Transverse colon (tissue), 4 donors: ENCODE measurements around the gene TNRC6C. TPM values are rescaled to one million over a fixed set of nuclear protein-coding genes. Genes with fewer than 3 reads are reported as not detected.

Source experiments
- DNase-seq: peaks from one replicate; pipeline ENCODE4 v3.0.0-alpha.2; 2019
- H3K27ac ChIP-seq, 4 donors: fragments of 200-600 bp; sonication (generic); 2 replicates each; pipeline ENCODE4 v1.5.1; 2016 to 2018; ENCODE audit warnings: inconsistent platforms in 4 of 4
- H3K27me3 ChIP-seq: fragments of 200-600 bp; sonication (generic); 2 replicates; pipeline ENCODE4 v1.5.1; 2017; ENCODE audit warnings: inconsistent platforms
- H3K36me3 ChIP-seq, 4 donors: fragments of 200-600 bp; sonication (generic); 2 replicates each; pipeline ENCODE4 v1.5.1; 2017 to 2019; ENCODE audit warnings: inconsistent platforms in 4 of 4
- H3K4me1 ChIP-seq, 4 donors: fragments of 200-600 bp; sonication (generic); 2 replicates each; pipeline ENCODE4 v1.5.1; 2017 to 2020; ENCODE audit warnings: inconsistent platforms in 4 of 4
- H3K4me3 ChIP-seq, 4 donors: fragments of 200-600 bp; sonication (generic); 1 replicate in 1 of 4; 2 replicates in 3 of 4; pipeline versions ENCODE4 v1.5.1 to v1.6.1; 2017 to 2019; ENCODE audit warnings: inconsistent platforms in 4 of 4
- H3K9me3 ChIP-seq, 2 donors: fragments of 200-600 bp; sonication (generic); 2 replicates each; pipeline ENCODE4 v1.5.1; 2017 to 2019; ENCODE audit warnings: inconsistent platforms in 2 of 2
- CTCF ChIP-seq, 5 experiments: fragments of 200-600 bp in 3 of 5; fragments of 450-650 bp in 2 of 5; sonication (generic) in 3 of 5; IDR thresholded peaks; 1 replicate in 2 of 5; 2 replicates in 3 of 5; pipeline ENCODE4 v1.5.1; 2016 to 2017; ENCODE audit warnings: antibody characterized with exemption in 5 of 5, inconsistent platforms in 3 of 5, mild to moderate bottlenecking in 2 of 5, moderate library complexity in 1 of 5
- EP300 ChIP-seq: sonication (generic); formaldehyde crosslinking; IDR thresholded peaks from one replicate; pipeline ENCODE4 v1.6.1; 2017; ENCODE audit warnings: antibody characterized with exemption, low read depth
- POLR2A ChIP-seq: fragments of 450-650 bp; IDR thresholded peaks from one replicate; pipeline ENCODE4 v1.6.1; 2016; ENCODE audit warnings: antibody characterized with exemption, mild to moderate bottlenecking, moderate library complexity
- POLR2AphosphoS5 ChIP-seq, 3 donors: sonication (generic); formaldehyde crosslinking; IDR thresholded peaks; one replicate each; pipeline ENCODE4 v1.6.1; 2016; ENCODE audit warnings: antibody characterized with exemption in 3 of 3
- whole genome bisulfite sequencing, 2 donors: methylation state at CpG; one replicate each; pipeline ENCODE4 v1.1.5; 2018; ENCODE audit warnings: low coverage in 1 of 2; 5-methylcytosine and 5-hydroxymethylcytosine counted together
- in situ Hi-C, 4 donors: fragments of 200-750 bp; cut with MboI; loops; one replicate each; pipeline versions ENCODE4 v1.15.0 to v1.15.1; 2017; ENCODE audit warnings: low sequenced_read_pairs in 3 of 4, low pct_ligation_motif_present in 1 of 4, low pct_unique_long_range_greater_than_20kb in 1 of 4
- intact Hi-C: fragments of 100-400 bp; cut with DNase I; formaldehyde crosslinking; loops from one replicate; pipeline ENCODE4 v1.15.1; 2023; ENCODE audit warnings: low total_unique reads
- total RNA-seq, 4 donors: library from RNA; depleted of rRNA; stranded (reverse); fragments of >200 nt; gene quantifications; one replicate each; pipeline ENCODE4 v1.1.0, GENCODE V29; 2016

The TNRC6C gene
- total RNA-seq, 4 donors from 2014 or later: 7.5 to 16.9 (median 9.9) TPM

- peaks cover 4 to 38% (median 23%) of the 10 kb centered on the region in 4 donors for H3K4me1 ChIP-seq
- in situ Hi-C loops: no loop called here
- intact Hi-C loops: no loop called here
- no peak overlapping the region for H3K4me3 ChIP-seq
- peak overlapping the region in 3 of 4 donors; percentile 29 to 67 (median 58) for H3K27ac ChIP-seq
- H3K9me3 ChIP-seq: no peaks in the 10 kb centered on the region
- H3K27me3 ChIP-seq: no peaks in the 10 kb centered on the region
- TF ChIP-seq CTCF (IDR thresholded peaks at IDR 0.05): no peak
- TF ChIP-seq EP300: no peak
- no peak for TF ChIP-seq POLR2A
- no peak for TF ChIP-seq POLR2AphosphoS5 (IDR thresholded peaks at IDR 0.05)
- 87% methylated on average over 19 of the region's 23 CpGs; no CpG with 5 or more reads in 1 of the 2 donors for whole genome bisulfite sequencing, 2 donors
- peaks cover 0 to 3% (median 0%) of the 10 kb centered on the region in 4 donors for H3K36me3 ChIP-seq
- DNase-seq: no peak
These were observed 163.9 kb downstream of the TNRC6C start for GRCh38 chr17:78122216-78122930.

- Histone ChIP-seq H3K4me3 (no peak overlapping the region), H3K27me3 (no peaks in the 10 kb centered on the region), H3K27ac (peak overlapping the region in 1 of 4 donors; percentile 67), H3K4me1 (peaks cover 4 to 38% (median 25%) of the 10 kb centered on the region in 4 donors), H3K36me3 (peaks cover 0 to 3% (median 0%) of the 10 kb centered on the region in 4 donors), H3K9me3 (no peaks in the 10 kb centered on the region)
- in situ Hi-C loops: no loop called here
- intact Hi-C loops: no loop called here
- DNase-seq: no peak
- WGBS, 2 donors: 95% methylated on average over 4 of the region's 4 CpGs; no CpG with 5 or more reads in 1 of the 2 donors
- no peak for TF ChIP-seq EP300
- no peak for TF ChIP-seq CTCF (IDR thresholded peaks at IDR 0.05)
- no peak for TF ChIP-seq POLR2AphosphoS5 (IDR thresholded peaks at IDR 0.05)
- TF ChIP-seq POLR2A: no peak
These were observed 164.4 kb downstream of the TNRC6C start for GRCh38 chr17:78122931-78123249.

- in situ Hi-C loops: no loop called here
- no peaks in the 10 kb centered on the region for H3K27me3 ChIP-seq
- peaks cover 0 to 3% (median 0%) of the 10 kb centered on the region in 4 donors for H3K36me3 ChIP-seq
- peak overlapping the region in 1 of 4 donors; percentile 91 for H3K27ac ChIP-seq
- 94 to 97% methylated on average over 5 of the region's 5 CpGs for WGBS, 2 donors
- no peak for TF ChIP-seq POLR2AphosphoS5 (IDR thresholded peaks at IDR 0.05)
- no peak for TF ChIP-seq EP300
- no peak for TF ChIP-seq CTCF (IDR thresholded peaks at IDR 0.05)
- no peak for TF ChIP-seq POLR2A
- no peaks in the 10 kb centered on the region for H3K9me3 ChIP-seq
- DNase-seq: no peak
- H3K4me1 ChIP-seq: peaks cover 4 to 41% (median 27%) of the 10 kb centered on the region in 4 donors
- intact Hi-C loops: no loop called here
- no peak overlapping the region for H3K4me3 ChIP-seq
These were observed 164.9 kb downstream of the TNRC6C start for GRCh38 chr17:78123258-78123929.

- intact Hi-C loops (no loop called here), in situ Hi-C loops (no loop called here)
- H3K9me3 ChIP-seq: no peaks in the 10 kb centered on the region
- 69% methylated on average over 29 of the region's 30 CpGs; no CpG with 5 or more reads in 1 of the 2 donors for WGBS, 2 donors
- peak overlapping the region; percentile 88 to 91 (median 90) for H3K27ac ChIP-seq
- H3K36me3 ChIP-seq: peaks cover 0 to 3% (median 0%) of the 10 kb centered on the region in 4 donors
- DNase-seq: peak; percentile 57
- TF ChIP-seq POLR2A (no peak), CTCF (IDR thresholded peaks at IDR 0.05) (no peak), POLR2AphosphoS5 (IDR thresholded peaks at IDR 0.05) (no peak), EP300 (no peak)
- no peaks in the 10 kb centered on the region for H3K27me3 ChIP-seq
- peaks cover 4 to 50% (median 35%) of the 10 kb centered on the region in 4 donors for H3K4me1 ChIP-seq
- no peak overlapping the region for H3K4me3 ChIP-seq
These were observed 165.8 kb downstream of the TNRC6C start for GRCh38 chr17:78124081-78124835.
